Stimulated activated CD8-positive, alpha-beta memory T cell treated with anti-CD3 and anti-CD28 coated beads, Interleukin-12 subunit alpha, Interleukin-12 subunit beta, amount 100 ng/mL, for 24 hours (primary cell): Measurements from ENCODE around the gene TMEM63A.

Experiments used
- DNase-seq: peaks from one replicate; pipeline ENCODE4 v3.0.0-alpha.2; 2020; ENCODE audit errors: extremely low read depth

The TMEM63A gene

DNA sequence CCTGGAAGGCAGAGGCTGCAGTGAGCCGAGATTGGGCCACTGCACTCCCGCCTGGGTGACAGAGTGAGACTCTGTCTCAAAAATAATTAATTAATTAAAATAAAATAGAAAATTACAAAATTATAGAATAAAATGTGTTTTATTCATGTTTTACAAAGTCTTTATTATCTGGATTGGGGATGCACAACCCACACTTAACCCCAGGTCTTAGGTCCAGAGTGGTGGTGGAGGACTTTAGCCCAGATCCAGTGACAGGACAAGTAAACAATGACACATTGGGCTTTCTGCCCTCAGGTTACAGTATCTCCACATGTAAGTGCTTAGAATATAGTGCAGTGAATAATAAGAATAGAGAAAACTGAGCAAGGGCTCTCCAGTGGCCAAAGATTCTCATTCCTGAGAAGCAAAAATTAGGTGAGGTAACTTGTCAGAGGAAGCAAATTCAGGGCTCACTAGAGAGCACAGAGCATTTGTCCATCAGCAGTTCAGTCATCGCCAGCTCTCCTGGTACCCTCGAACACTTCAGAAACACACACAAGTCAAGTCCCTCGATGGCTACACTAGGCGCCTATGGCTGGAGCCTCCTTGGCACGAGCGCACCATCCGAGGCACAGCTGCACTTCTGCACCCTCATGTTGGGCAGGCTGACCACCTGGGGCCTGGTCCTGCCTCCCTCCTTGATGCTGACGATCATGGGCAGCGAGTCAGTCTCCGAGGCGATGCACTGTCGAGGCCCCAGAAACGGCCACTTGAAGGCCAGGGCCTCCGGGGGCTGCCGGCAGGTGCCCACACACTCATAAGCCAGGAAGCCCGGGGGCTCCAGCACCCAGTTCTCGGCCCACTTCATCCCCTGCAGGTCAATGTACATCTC, 4.2 kb upstream of the TMEM63A start:
- DNase-seq, result no peak

DNA sequence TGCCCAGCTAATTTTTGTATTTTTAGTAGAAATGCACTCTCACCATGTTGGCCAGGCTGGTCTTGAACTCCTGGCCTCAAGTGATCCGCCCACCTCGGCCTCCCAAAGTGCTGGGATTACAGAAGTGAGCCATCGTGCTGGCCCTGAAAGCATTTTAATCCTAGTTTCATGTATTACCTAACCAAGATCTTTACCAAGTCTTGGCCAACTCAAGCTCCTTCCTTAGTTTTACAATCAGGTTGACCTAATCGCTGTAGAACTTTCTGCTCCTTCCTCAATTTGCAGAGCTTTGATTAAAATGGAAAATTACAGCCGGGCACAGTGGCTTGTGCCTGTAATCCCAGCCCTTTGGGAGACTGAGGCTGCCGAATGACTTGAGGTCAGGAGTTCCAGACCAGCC, 3.2 kb upstream of the TMEM63A start:
- DNase-seq, result no peak

DNA sequence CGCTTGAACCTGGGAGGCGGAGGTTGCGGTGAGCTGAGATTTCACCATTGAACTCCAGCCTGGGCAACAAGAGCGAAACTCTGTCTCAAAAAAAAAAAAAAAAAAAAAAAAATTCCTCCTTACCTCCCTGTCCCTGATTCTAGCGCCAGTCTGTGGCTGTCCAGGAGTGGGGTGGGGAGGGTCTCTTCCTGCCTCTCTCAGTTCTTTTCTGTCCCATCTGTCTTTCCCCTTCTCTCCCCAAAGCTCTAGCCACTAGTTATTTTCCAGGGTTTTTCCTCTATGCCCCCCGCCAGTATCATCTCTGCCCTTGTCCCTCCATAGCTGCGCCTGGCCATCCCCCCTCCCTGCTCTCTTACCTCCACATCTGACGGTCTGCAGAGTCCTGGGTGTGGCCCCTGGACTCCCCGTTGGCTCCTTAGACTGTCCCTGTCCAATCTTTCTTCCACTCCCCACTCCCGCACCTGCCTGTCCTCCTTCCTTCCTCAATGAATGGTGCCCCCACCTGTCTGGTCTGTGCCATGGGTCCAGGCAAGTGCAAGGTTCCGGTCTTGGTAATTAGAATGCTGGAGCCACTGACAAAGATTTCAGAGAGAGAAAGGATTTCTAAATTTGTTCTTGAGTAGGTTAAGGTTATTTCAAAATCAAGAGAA, 1.6 kb upstream of the TMEM63A start:
- DNase-seq, result no peak

DNA sequence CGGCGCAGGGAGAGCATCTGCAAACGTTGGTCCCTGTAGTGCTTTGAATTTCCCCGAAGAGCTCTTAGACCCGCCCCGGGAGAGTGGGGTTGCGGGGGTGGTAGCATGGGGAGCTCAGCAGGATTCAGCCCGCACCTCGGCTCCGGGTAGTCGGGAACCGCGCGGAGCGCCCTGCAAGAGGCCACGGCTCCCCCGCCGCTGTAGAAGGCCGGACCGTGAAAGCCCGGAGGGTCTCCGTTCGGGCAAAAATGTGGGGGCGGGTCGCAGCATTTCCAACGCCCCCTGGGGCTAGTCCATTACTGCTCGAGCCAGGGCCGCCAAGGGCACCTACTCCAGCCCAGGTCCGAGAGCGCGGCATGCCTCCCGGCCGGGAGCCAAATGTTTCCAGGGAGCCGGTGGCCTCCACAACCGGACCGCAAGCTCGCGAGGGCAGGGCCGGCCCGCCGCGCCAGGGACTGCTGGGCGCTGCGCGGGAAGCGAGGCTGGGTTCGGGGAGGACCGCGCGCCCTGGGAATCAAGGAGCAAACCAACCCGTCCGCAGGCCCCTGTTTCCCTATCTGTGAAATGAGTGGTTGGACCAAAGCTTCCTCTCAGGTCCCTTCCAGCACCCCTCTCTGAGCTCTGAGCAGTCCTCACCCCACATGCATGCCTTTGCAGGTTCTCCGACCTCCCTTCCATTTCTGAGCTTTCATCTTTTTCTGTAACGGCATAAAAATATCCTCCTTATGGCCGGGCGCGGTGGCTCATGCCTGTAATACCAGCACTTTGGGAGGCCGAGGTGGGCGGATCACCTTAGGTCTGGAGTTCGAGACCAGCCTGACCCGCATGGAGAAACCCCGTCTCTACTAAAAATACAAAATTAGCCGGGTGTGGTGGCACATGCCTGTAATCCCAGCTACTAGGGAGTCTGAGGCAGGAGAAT, 775 bp upstream of the TMEM63A start:
- no peak for DNase-seq

DNA sequence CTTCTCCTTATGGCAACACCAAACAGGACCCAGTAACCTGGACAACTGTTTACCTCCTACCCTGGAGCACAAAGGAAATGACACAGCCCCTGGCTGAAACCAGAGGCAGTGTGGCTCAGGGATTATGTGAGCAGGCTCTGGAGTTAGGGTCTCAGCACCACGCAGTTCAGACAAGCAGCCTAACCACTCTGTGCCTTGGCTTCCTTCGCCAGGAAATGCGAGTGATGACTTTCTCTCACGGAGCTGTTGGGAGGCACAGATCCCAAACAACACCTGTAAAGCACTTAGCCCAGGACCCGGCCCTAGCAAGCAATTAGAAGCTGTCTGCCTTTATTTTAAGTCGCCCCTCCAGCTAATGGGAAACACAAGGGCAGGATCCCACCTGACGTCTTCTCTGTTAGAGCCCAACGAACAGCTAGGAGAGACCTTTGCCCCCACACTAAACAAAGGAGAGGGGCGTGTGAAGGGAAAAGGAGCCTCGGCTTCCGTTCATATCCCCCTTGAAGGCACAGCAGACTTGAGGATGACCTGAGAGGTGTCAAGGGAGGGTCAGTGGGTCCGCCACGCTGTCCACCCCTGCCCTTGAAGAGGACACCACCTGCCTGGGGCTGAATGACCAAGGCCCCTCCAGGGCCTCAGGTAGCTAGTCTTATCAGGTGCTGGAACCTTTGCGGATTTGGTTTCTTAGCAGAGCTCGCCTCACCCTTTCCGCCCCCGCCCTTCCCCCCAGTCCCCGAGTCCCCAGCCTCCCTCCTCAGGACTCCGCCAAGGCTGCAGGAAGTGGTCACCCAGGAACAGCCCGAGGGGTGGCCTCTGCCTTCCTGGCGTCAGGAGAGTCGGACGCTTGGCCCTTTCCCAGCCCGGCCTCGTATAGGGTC, 860 bp downstream of the TMEM63A start:
- DNase-seq, result no peak

DNA sequence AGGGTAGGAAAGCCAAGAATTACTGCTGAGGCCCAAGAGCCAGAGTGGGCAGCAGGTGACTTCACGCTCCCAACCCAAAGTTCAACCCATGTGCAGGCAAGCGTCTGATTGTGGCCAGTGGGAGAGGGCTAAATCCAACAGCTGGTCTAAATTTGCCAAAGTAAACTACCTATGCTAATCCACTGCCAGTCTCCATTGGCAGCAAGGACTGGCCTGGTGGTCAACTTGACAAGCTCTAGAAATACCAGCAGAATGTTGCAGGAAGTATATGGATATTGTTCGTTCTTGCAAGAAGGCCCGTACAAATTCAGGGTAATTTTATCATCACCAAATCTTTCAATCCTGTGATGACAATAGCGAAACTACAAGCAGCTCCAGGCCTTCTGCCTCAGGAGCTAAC, 1.5 kb downstream of the TMEM63A start:
- DNase-seq, result no peak

DNA sequence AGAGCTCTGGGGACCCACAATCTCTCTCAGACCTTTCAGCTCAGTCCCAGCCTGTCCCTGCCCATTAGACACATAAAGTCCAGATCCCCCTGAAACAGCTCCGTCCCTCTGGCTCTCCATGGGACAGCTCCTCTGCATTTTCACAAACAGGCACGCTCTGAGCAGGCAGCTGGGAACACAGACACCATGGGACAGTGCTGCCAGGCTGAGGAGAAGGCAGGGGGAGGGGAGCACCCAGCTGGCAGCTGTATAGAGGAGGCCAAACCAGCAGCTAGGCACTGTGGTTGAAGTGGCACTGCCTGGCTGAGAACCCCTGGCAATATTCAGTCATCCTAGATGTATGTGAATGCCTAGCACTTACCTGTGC, 2.0 kb downstream of the TMEM63A start:
- no peak for DNase-seq

DNA sequence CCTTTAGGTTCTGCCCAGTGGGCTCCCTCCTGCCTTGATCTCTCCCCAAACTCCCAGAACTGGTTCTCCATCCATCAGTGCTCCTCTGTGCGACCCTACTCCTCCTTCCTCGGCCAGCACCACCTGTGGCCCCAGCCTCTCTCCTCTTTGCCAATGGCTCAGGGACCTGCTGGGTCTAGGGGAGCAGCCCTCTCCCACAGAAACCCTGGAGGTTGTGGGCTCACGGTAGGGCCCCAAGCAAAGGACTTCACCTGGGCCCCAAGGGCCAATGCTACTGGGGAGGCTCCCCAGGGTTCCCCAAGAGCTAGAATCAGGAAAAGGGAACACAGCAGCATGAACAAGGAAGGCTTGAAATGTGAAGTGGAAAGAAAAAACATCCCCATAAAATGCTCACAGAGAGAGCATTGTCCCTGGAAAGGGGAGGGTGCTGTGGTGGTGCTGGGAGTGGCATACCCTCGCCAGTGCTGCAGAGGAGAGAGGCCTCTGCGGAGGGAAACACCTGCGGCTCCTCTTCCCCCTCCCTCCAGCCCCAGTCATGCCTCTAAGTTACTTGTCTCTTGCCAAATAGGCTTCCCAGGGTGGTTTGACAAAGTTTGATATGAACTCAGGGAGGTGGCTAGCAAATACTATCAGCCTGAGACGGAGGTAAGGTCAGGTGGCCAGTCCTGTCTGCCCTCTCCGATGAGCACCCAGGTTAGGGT, 2.5 kb downstream of the TMEM63A start:
- no peak for DNase-seq

DNA sequence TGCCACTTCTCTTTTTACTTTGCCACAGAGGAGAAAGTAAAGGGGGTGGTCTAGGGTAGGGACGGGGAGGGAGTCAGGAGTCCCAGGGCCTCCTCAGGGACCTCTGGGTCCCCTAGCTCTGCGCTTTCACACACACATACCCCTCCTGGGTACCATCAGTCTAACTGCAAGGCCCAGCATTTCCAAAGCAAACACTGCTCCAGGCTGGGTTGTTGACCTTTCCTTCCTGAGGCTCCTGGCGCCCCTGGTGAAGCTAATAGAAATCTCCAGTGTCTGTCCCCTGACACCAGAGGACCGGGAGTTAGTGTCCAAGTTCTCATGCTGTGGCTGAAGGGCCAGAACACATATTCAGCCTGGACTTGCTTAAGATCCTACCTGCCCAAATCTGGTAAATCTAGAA, 3.9 kb downstream of the TMEM63A start:
- no peak for DNase-seq

DNA sequence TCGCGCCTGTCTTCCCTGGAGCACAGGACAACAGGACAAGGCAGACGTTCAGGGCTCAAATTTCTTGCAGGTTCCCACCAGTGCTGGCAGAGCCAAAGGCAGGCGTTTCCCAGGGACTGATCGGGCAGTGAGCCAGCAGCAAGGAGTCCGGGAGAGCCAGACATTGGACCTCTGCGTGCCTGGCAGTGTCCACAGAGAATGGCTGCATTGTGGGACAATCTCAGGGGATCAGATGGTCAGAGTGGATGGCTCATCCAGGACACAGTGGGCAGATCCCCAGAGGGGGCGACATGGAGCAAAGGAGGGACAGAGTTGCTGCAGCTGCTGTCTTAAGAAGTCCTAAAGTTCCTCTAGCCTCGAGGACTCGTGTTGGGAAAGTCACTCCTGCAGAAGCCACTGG, 4.6 kb downstream of the TMEM63A start:
- DNase-seq, result no peak

DNA sequence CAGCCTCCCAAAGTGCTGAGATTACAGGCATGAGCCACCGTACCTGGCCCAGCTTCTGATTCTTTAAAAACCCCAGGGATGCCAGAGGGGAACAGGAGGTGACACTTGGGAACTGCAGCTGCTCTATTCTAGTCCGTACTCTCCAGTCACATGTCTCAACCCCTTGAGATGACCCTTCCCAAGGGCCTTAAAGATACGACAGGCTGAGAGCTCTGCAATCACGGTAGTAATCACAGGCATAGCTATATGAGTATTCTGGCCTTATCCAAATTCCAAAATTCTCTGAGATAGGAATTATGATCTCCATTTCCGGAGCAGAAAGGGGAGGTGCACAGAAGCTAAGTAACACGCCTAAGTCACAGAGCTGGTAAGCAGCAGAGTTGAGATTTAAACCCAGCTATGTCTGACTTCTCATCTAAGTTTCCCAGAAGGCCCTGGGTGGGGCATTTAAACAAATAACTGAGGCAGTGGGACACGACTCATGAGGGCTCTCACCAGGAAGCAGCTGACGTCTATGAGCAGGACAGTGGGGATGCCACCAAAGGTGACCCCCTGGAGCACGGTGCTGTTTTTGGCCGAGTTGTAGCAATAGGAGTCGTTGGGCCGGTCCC, 5.2 kb downstream of the TMEM63A start:
- no peak for DNase-seq

DNA sequence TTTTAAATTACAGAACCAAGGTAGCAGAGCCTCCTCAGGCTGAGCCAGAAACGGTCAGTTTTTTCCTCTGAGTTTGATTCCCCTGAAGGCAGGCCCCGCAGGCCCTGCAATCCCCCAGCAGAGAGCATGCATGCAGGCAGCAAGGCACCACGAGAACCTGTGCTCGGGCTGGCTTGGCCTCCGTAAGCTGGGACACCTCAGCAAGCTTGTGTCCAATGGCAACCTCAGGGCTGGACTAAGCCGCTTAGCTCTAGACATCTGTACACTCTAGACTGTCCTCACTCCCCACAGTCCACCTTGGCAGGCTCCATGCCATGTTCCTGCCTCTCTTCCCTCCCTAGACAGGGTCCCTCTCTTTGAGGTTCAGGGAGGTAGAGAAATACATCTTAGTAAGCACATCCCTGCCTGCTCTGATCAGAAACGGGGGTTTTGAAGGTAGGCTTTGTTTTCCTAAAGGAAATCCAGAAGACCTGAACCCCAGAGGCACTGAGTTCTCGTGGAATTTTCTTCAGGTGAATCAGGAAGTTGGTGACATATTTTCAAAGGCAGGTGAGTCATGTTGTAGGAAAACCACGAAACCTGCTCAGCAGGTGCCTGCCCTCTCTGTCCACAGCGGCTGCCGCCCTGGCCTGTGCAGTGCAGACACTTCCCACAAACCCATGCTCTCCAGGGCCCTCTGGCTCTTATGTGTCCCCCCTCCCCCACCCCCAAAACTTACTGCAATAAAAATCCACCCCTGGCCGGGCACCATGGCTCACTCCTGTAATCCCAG, 7.0 kb downstream of the TMEM63A start:
- no peak for DNase-seq

DNA sequence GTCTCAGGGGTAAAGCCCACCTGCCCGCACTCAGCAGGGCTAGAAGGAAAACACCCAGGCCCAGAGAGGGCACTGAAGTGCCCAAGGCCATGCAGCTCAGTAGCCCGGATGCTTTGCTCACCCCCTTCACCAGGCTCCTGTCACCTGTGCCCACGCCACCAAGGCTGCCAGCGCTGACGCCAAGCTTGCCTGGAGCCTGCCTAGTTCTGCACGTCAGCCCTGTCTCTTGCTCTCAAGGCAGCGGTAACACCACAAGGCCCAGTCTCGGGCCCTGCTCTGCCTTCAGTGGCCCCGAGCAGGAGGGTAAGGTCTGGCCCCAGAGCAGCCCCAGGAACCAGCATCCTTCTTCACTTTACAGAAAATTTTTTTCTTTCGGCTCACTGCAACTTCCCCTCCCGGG, 7.7 kb downstream of the TMEM63A start:
- DNase-seq, result no peak

DNA sequence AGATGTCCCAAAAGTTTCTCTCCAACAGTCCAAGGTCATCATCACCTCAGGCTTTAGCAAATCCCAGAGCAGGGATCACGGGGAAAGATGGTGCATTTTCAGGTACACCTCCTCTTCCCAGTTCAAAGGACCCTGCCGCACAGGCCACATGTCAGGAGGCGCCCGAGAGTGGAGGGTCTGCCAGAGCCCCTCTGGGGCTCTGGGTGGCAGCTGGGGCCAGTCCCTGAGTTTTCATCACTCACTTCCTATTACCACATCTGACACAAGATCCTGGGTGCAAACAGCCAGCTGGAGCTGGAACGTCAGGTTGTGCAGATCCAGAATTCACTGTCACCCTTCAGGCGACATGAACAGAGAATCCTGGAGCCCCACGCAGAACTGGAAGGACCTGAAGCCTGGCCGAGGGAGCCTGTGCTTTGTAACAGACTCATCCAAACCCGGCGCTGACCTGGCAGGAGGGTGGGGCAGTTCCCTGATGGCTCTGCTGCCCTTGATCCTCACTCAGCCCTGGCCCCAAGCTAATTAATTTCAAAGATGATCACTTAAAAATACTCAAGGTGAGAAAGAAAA, 8.8 kb downstream of the TMEM63A start:
- no peak for DNase-seq

DNA sequence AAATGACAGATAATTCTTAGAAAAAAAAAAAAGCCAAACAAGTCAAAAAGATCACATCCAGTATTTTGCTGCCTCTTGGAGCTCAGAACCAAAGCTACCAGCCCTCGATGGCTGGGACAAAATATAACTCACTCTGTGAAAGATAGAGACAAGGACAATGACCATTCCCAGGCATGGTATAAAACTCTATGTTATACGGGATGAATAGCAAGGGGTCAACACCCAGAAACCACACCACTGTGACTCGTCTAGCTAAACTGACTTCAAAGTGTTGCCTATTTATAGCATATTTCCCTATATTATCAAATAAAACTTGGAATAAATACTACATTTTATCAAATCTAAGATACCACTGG, 10.1 kb downstream of the TMEM63A start:
- DNase-seq, result no peak

DNA sequence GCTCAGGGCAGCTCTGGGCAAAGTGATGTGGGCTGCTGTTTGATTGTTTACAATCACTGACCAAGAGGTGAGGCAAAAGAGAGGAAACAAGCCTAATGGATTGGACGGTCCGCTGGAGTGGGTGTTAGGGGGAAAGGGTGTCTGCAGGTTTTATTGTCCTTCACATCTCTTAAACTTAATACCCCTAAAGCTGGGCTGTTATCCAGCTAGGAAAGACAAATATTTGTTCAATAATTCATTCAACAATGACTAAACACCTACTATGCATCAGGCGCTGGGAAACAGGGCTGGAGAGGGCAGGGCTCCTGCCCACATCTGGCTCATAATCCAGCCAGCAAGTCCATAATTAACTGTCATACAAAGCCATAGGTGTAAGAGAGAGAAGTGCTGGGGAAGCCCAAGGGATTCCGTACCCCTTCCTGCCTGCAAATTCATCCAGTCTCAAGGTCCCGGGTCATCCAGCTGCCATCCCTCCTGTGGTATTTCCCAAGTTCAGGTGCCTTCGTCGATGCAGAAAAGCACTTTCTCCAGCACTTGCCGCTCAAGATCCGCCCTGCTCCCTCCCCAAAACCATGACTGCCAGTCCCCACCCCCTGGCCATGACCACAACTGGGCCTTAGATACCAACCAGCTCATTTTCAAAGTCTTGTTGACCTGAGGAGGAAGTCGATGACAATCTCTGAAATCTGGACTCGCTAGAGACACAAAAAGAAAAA, 10.7 kb downstream of the TMEM63A start:
- no peak for DNase-seq

DNA sequence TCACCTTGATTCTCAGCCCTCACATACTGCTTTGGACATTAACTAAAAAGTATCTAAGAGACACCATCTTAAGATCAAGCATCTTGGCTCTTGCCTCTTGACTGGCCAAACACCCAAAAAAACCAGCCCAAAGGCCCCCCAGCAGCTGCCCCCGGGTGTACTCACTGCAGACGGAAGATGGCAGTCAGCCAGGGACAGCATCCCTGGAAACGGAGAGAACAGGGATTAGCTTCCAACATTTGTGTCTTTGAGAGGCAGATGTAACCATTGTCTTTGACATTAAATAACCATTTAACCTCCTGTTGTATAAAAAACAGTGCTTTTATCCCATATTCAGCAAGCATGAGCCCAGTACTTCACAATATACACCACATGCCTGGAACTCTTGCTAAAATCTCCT, 11.3 kb downstream of the TMEM63A start:
- no peak for DNase-seq

DNA sequence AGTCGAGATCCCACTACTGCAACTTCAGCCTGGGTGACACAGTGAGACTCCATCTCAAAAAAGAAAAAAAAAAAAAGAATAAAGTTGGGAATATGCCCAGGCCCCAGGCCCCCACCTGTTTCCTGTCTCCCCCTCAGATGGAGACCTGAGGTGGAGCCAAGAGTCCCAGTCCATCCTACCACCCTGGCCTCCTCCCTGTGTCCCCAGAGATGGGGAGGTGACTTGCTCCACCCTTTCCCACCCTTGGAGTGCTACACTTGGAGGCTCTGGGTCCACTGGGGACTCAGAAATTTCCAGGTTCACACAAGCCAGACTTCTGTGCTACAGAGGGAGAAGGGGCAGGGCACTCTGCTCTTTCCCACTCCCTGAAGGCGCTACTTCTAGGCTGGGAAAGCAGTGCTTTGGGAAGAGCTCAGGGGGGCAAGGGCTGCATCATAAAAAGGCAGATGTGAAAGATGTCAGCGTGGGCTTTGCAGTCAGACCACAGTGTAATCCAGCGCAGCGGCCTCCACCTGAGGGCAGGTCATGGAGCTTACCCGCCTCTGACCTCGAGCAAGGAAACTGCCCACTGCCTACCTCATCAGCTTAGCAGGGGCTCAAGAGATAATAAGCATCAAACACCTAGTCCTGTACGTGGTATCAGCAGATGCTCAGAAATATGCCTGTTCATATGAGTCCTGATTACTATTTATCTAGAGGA, 13.4 kb downstream of the TMEM63A start:
- no peak for DNase-seq
